Stomach smooth muscle (tissue), 2 donors: ENCODE results near the gene EVPL.

ENCODE experiments used
- H3K27ac ChIP-seq: one replicate; pipeline ENCODE4 v1.7.0; 2013; ENCODE audit warnings: mild to moderate bottlenecking, low read length, inconsistent platforms
- H3K27me3 ChIP-seq, 2 donors: one replicate each; pipeline ENCODE4 v1.7.0; 2013; ENCODE audit warnings: low read length in 2 of 2; ENCODE audit not compliant: insufficient read depth in 2 of 2, control insufficient read depth in 1 of 2
- H3K36me3 ChIP-seq, 2 donors: one replicate each; pipeline ENCODE4 v1.7.0; 2013; ENCODE audit warnings: low read length in 2 of 2; ENCODE audit not compliant: control insufficient read depth in 2 of 2, insufficient read depth in 2 of 2
- H3K4me1 ChIP-seq: one replicate; pipeline ENCODE4 v1.7.0; 2013; ENCODE audit warnings: low read length; ENCODE audit not compliant: control insufficient read depth, insufficient read depth
- H3K4me3 ChIP-seq, 2 donors: one replicate each; pipeline ENCODE4 v1.7.0; 2013; ENCODE audit warnings: low read length in 2 of 2
- H3K9ac ChIP-seq, 2 donors: one replicate each; pipeline ENCODE4 v1.7.0; 2013; ENCODE audit warnings: low read length in 2 of 2, mild to moderate bottlenecking in 1 of 2
- H3K9me3 ChIP-seq, 2 donors: one replicate each; pipeline ENCODE4 v1.7.0; 2013; ENCODE audit warnings: low read length in 2 of 2; ENCODE audit not compliant: control insufficient read depth in 2 of 2
- donor health status: healthy.
- donor health status: Pancreatic carcinoma.

EVPL gene

GRCh38 chr17:76056882-76057281, 29.8 kb upstream of the EVPL start:
- peaks cover 54 to 55% of the 10 kb centered on the region in 2 donors for H3K36me3 ChIP-seq
- H3K9me3 ChIP-seq, result no peaks in the 10 kb centered on the region
- H3K4me1 ChIP-seq, result no peaks in the 10 kb centered on the region
- no peaks in the 10 kb centered on the region for H3K27me3 ChIP-seq
- no peak overlapping the region for H3K9ac ChIP-seq
- no peak overlapping the region for H3K27ac ChIP-seq
- H3K4me3 ChIP-seq, result no peak overlapping the region

- Histone ChIP-seq H3K9me3 (no peaks in the 10 kb centered on the region), H3K27me3 (no peaks in the 10 kb centered on the region), H3K4me3 (no peak overlapping the region), H3K36me3 (peaks cover 54 to 62% of the 10 kb centered on the region in 2 donors), H3K27ac (no peak overlapping the region), H3K4me1 (no peaks in the 10 kb centered on the region), H3K9ac (no peak overlapping the region)
These were observed 27.0 kb upstream of the EVPL start for GRCh38 chr17:76054112-76054476.

GRCh38 chr17:76053246-76054111, 26.4 kb upstream of the EVPL start:
- Histone ChIP-seq H3K27ac (no peak overlapping the region), H3K36me3 (peaks cover 54 to 62% of the 10 kb centered on the region in 2 donors), H3K9me3 (no peaks in the 10 kb centered on the region), H3K27me3 (no peaks in the 10 kb centered on the region), H3K4me3 (no peak overlapping the region), H3K9ac (no peak overlapping the region), H3K4me1 (no peaks in the 10 kb centered on the region)

- Histone ChIP-seq H3K9me3 (no peaks in the 10 kb centered on the region), H3K4me3 (no peak overlapping the region), H3K27me3 (no peaks in the 10 kb centered on the region), H3K27ac (no peak overlapping the region), H3K9ac (no peak overlapping the region), H3K36me3 (peaks cover 54 to 66% of the 10 kb centered on the region in 2 donors), H3K4me1 (no peaks in the 10 kb centered on the region)
These were observed 24.5 kb upstream of the EVPL start for GRCh38 chr17:76051561-76051960.

GRCh38 chr17:76050538-76051467, 23.7 kb upstream of the EVPL start:
- Histone ChIP-seq H3K9me3 (no peaks in the 10 kb centered on the region), H3K4me3 (no peak overlapping the region), H3K27me3 (no peaks in the 10 kb centered on the region), H3K9ac (no peak overlapping the region), H3K36me3 (peaks cover 54 to 64% of the 10 kb centered on the region in 2 donors), H3K27ac (no peak overlapping the region), H3K4me1 (no peaks in the 10 kb centered on the region)

- H3K4me3 ChIP-seq, result no peak overlapping the region
- H3K4me1 ChIP-seq, result no peaks in the 10 kb centered on the region
- H3K36me3 ChIP-seq, result peaks cover 62 to 71% of the 10 kb centered on the region in 2 donors
- no peaks in the 10 kb centered on the region for H3K9me3 ChIP-seq
- no peaks in the 10 kb centered on the region for H3K27me3 ChIP-seq
- no peak overlapping the region for H3K27ac ChIP-seq
- H3K9ac ChIP-seq, result no peak overlapping the region
These were observed 22.9 kb upstream of the EVPL start for GRCh38 chr17:76049836-76050537.

- H3K27ac ChIP-seq, result no peak overlapping the region
- peaks cover 70 to 75% of the 10 kb centered on the region in 2 donors for H3K36me3 ChIP-seq
- H3K4me1 ChIP-seq, result no peaks in the 10 kb centered on the region
These were observed 22.1 kb upstream of the EVPL start for GRCh38 chr17:76049239-76049638.

GRCh38 chr17:76048711-76049110, 21.6 kb upstream of the EVPL start:
- Histone ChIP-seq H3K27me3 (no peaks in the 10 kb centered on the region), H3K9me3 (no peaks in the 10 kb centered on the region), H3K27ac (no peak overlapping the region), H3K36me3 (peaks cover 70 to 76% of the 10 kb centered on the region in 2 donors), H3K4me3 (no peak overlapping the region), H3K9ac (no peak overlapping the region), H3K4me1 (no peaks in the 10 kb centered on the region)

More at GRCh38 chr17:76049239-76049638, 22.1 kb upstream of the EVPL start:
- Histone ChIP-seq H3K27me3 (no peaks in the 10 kb centered on the region), H3K4me3 (no peak overlapping the region), H3K9ac (no peak overlapping the region), H3K9me3 (no peaks in the 10 kb centered on the region)

GRCh38 chr17:76048025-76048605, 21.0 kb upstream of the EVPL start:
- Histone ChIP-seq H3K4me3 (no peak overlapping the region), H3K27me3 (no peaks in the 10 kb centered on the region), H3K4me1 (no peaks in the 10 kb centered on the region), H3K9ac (no peak overlapping the region), H3K36me3 (peaks cover 71 to 77% of the 10 kb centered on the region in 2 donors), H3K27ac (no peak overlapping the region), H3K9me3 (no peaks in the 10 kb centered on the region)

GRCh38 chr17:76046064-76046463, 19.0 kb upstream of the EVPL start:
- Histone ChIP-seq H3K27ac (no peak overlapping the region), H3K27me3 (no peaks in the 10 kb centered on the region), H3K9ac (no peak overlapping the region), H3K4me1 (no peaks in the 10 kb centered on the region), H3K36me3 (peaks cover 79 to 83% of the 10 kb centered on the region in 2 donors), H3K4me3 (no peak overlapping the region), H3K9me3 (no peaks in the 10 kb centered on the region)
